Lower leg skin (tissue), 3 donors: ENCODE data around the gene ARHGAP25.

Source experiments
- POLR2A ChIP-seq, 2 donors: fragments of 450-650 bp; IDR thresholded peaks; one replicate each; pipeline ENCODE4 v1.6.1; 2016 to 2017; ENCODE audit warnings: antibody characterized with exemption in 2 of 2, mild to moderate bottlenecking in 1 of 2, moderate library complexity in 1 of 2
- TF ChIP-seq, protein P1 (sequence below), 3 donors: fragments of 450-650 bp; IDR thresholded peaks; one replicate each; pipeline ENCODE4 v1.5.1; 2016; ENCODE audit warnings: antibody characterized with exemption in 3 of 3, mild to moderate bottlenecking in 3 of 3, moderate library complexity in 2 of 3

DNA sequence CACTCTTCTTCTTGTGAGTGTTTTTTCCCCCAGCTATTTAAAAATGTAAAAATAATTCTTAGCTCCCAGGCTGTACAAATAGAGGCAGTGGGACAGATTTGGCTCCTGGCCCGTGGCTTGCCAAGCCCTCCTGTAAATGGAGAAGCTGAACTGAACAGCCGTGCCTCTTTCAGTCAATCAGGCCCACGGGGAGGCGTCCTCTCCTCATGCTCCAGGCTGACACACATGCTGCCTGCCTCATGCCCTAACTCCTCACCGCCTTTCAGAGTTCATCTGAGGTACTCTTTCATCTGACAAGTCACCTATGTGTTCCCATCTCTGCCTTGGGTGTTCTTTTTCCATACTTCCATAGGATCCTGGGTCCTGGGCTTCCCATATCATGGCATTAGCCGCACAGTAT is 77.6 kb downstream of the ARHGAP25 start:
- TF ChIP-seq, protein P1, sequence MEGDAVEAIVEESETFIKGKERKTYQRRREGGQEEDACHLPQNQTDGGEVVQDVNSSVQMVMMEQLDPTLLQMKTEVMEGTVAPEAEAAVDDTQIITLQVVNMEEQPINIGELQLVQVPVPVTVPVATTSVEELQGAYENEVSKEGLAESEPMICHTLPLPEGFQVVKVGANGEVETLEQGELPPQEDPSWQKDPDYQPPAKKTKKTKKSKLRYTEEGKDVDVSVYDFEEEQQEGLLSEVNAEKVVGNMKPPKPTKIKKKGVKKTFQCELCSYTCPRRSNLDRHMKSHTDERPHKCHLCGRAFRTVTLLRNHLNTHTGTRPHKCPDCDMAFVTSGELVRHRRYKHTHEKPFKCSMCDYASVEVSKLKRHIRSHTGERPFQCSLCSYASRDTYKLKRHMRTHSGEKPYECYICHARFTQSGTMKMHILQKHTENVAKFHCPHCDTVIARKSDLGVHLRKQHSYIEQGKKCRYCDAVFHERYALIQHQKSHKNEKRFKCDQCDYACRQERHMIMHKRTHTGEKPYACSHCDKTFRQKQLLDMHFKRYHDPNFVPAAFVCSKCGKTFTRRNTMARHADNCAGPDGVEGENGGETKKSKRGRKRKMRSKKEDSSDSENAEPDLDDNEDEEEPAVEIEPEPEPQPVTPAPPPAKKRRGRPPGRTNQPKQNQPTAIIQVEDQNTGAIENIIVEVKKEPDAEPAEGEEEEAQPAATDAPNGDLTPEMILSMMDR (IDR thresholded peaks at IDR 0.05): no peak
- TF ChIP-seq POLR2A (IDR thresholded peaks at IDR 0.05): no peak
